ENCODE data around the gene GLIS1. TPM values are rescaled to one million over a fixed set of nuclear protein-coding genes. Genes with fewer than 3 reads are reported as not detected.

GLIS1 gene
- total RNA-seq, 1 donor from 2014 or later: 0.07 TPM

DNA sequence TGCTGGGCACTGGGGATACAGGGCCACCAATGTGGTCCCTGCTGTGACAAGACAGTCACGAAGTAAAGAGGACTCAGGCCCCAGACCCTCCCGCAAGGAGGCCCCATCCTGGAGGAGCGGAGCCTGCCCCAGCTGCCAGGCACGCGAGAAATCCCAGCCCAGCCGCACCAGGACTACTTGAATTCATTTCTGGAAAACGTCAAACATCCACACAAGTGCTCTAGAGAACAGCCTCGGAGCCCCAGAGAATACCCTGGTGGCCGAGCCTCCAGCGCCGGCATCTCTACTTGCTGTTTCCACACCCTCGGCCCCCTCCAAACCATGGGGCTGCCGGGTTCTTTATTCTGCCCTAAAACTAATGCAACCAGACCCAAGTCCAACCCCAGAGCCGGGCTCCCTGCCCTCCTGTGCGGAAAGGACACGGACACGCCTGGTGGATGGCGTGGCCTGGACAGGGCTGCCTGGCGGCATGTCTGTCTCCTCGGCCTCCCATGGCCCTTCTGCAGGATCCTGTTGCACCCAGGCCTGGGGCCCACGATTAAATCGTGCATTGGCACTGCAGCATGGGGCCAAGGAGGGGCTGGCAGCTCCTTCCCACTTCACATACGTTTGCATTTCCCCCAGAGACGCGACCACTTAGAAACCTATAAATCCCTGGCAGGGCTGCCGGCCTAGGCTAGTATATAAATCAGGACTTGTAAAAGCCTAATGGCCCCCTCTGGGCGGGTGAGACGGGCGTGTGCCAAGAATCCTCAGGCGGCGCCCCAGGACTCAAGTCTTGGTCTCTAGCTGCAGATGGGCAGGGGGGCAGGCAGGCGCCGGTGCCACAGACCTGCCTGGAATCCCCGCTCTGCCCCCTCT lies 238.5 kb downstream of the GLIS1 start:
- Histone ChIP-seq H3K27me3 (ENCODE audit: insufficient read depth, low read length) (peaks cover 18% of the 10 kb centered on the region), H3K27ac (ENCODE audit: low read depth, low read length) (no peak overlapping the region), H3K4me2 (ENCODE audit: low read length) (no peak overlapping the region), H3K4me1 (ENCODE audit: insufficient read depth, low read length) (peaks cover 6% of the 10 kb centered on the region), H3K36me3 (ENCODE audit: insufficient read depth, low read length) (no peaks in the 10 kb centered on the region), H2AFZ (ENCODE audit: low read depth, low read length) (no peak overlapping the region), H3K79me2 (ENCODE audit: insufficient read depth, low read length) (no peaks in the 10 kb centered on the region), H4K20me1 (ENCODE audit: insufficient read depth, low read length) (peaks cover 4% of the 10 kb centered on the region), H3K4me3 (ENCODE audit: insufficient read depth, low read depth, low read length) (no peak overlapping the region), H3K9me3 (ENCODE audit: insufficient read depth, low read depth, low read length) (no peaks in the 10 kb centered on the region), H3K9ac (ENCODE audit: low read length) (no peak overlapping the region)
- no peak overlapping the region for H3K4me3 Mint-ChIP-seq (ENCODE audit: unreplicated experiment)
- FAIRE-seq: no peak
- no peaks in the 10 kb centered on the region for H3K9me3 Mint-ChIP-seq (ENCODE audit: unreplicated experiment)
- H3K27ac Mint-ChIP-seq (ENCODE audit: unreplicated experiment): no peak overlapping the region
- no peaks in the 10 kb centered on the region for H3K36me3 Mint-ChIP-seq (ENCODE audit: low read depth, unreplicated experiment)
- H3K4me1 Mint-ChIP-seq (ENCODE audit: low read depth, unreplicated experiment): no peaks in the 10 kb centered on the region
- H3K27me3 Mint-ChIP-seq (ENCODE audit: low read depth, unreplicated experiment): peaks cover 38% of the 10 kb centered on the region
- DNase-seq (ENCODE audit: low read depth): no peak
- TF ChIP-seq, protein P1, sequence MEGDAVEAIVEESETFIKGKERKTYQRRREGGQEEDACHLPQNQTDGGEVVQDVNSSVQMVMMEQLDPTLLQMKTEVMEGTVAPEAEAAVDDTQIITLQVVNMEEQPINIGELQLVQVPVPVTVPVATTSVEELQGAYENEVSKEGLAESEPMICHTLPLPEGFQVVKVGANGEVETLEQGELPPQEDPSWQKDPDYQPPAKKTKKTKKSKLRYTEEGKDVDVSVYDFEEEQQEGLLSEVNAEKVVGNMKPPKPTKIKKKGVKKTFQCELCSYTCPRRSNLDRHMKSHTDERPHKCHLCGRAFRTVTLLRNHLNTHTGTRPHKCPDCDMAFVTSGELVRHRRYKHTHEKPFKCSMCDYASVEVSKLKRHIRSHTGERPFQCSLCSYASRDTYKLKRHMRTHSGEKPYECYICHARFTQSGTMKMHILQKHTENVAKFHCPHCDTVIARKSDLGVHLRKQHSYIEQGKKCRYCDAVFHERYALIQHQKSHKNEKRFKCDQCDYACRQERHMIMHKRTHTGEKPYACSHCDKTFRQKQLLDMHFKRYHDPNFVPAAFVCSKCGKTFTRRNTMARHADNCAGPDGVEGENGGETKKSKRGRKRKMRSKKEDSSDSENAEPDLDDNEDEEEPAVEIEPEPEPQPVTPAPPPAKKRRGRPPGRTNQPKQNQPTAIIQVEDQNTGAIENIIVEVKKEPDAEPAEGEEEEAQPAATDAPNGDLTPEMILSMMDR (IDR thresholded peaks at IDR 0.05; ENCODE audit: insufficient read depth, low read depth, low read length): no peak
- TF ChIP-seq EZH2 (IDR thresholded peaks at IDR 0.05; ENCODE audit: insufficient read depth, low read length): no peak

DNA sequence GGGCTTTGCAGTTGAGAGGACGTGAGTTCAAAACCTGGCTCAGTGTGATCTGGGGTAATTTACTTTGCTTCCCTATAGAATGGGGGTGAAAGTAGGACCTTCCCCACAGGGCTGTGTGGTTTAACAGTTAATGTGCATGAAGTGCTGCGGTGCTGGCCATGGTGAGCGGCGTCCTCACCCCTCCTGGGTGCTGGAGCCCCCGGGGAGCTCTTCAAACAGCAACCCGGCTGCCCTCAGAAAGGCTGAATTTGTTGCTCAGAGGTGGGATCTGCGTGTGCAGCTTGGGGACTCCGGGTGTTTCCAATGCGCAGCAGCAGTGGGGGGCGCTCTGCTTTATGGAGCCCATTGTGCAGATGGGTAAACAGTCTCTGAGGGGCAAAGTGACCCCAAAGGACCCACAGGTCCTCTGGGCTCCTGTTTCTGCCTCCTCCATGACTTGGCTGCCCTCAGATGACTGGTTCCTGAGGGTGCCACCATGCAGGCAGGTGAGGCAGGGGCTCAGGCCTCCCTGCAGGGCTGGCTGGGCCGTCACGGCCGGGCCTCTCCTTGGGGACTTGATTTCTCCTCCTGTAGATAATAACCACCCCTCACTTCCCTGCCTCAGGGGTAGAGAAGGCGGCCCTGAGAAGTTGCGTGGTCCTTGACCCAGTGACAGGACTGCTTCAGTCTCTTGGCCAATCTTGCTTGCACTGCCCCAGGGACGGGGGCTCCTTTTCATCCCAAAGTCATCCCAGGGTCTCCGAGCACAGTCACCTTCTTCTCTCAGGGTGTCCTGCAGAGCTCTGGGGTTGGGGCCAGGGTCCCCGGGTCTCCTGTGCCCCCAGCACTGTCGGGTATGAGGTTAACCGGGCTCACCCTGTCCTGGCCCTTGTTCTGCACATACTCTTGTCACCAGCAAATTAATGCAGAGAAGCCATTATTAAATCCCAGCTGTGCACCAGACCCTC lies 239.4 kb downstream of the GLIS1 start:
- Mint-ChIP-seq H3K9me3 (ENCODE audit: unreplicated experiment) (no peaks in the 10 kb centered on the region), H3K4me1 (ENCODE audit: low read depth, unreplicated experiment) (no peaks in the 10 kb centered on the region), H3K4me3 (ENCODE audit: unreplicated experiment) (no peak overlapping the region), H3K27me3 (ENCODE audit: low read depth, unreplicated experiment) (peaks cover 32% of the 10 kb centered on the region), H3K27ac (ENCODE audit: unreplicated experiment) (no peak overlapping the region), H3K36me3 (ENCODE audit: low read depth, unreplicated experiment) (no peaks in the 10 kb centered on the region)
- H2AFZ ChIP-seq (ENCODE audit: low read depth, low read length): no peak overlapping the region
- no peak overlapping the region for H3K4me3 ChIP-seq (ENCODE audit: insufficient read depth, low read depth, low read length)
- peaks cover 6% of the 10 kb centered on the region for H3K4me1 ChIP-seq (ENCODE audit: insufficient read depth, low read length)
- TF ChIP-seq, protein P1 (IDR thresholded peaks at IDR 0.05; ENCODE audit: insufficient read depth, low read depth, low read length): no peak
- no peak for TF ChIP-seq EZH2 (IDR thresholded peaks at IDR 0.05; ENCODE audit: insufficient read depth, low read length)
- DNase-seq (ENCODE audit: low read depth) (no peak), FAIRE-seq (no peak)
- no peak overlapping the region for H3K27ac ChIP-seq (ENCODE audit: low read depth, low read length)
- H3K36me3 ChIP-seq (ENCODE audit: insufficient read depth, low read length): no peaks in the 10 kb centered on the region
- no peaks in the 10 kb centered on the region for H3K79me2 ChIP-seq (ENCODE audit: insufficient read depth, low read length)
- no peak overlapping the region for H3K4me2 ChIP-seq (ENCODE audit: low read length)
- H4K20me1 ChIP-seq (ENCODE audit: insufficient read depth, low read length): peaks cover 4% of the 10 kb centered on the region
- no peak overlapping the region for H3K9ac ChIP-seq (ENCODE audit: low read length)
- H3K9me3 ChIP-seq (ENCODE audit: insufficient read depth, low read depth, low read length): no peaks in the 10 kb centered on the region
- peaks cover 18% of the 10 kb centered on the region for H3K27me3 ChIP-seq (ENCODE audit: insufficient read depth, low read length)
